ENCODE measurements around the gene TRAF3IP3. TPM values are rescaled to one million over a fixed set of nuclear protein-coding genes. Genes with fewer than 3 reads are reported as not detected.

TRAF3IP3 gene
- total RNA-seq, 1 experiment from 2014 or later: not detected

- H3K23ac ChIP-seq (ENCODE audit: insufficient read length, low read depth, low read length): no peak overlapping the region
- DNase-seq: no peak
- H4K5ac ChIP-seq (ENCODE audit: insufficient read length, low read depth, low read length): no peak overlapping the region
- no peak overlapping the region for H3K27ac ChIP-seq (ENCODE audit: insufficient read length, low read depth, low read length)
- no peak overlapping the region for H2BK20ac ChIP-seq (ENCODE audit: low read depth, low read length, poor library complexity, severe bottlenecking)
- no peaks in the 10 kb centered on the region for H3K9me3 Mint-ChIP-seq
- H3K14ac ChIP-seq (ENCODE audit: insufficient read depth, low read length): no peak overlapping the region
- H2AK5ac ChIP-seq (ENCODE audit: insufficient read length, low read length): no peak overlapping the region
- no peak overlapping the region for H3K9ac ChIP-seq (ENCODE audit: extremely low read depth, insufficient read length, low read length)
- no peak overlapping the region for H3T11ph ChIP-seq (ENCODE audit: low read length)
- H3K4me1 ChIP-seq (ENCODE audit: insufficient read depth, low read length): no peaks in the 10 kb centered on the region
- H2BK5ac ChIP-seq (ENCODE audit: insufficient read length, low read length): no peak overlapping the region
- H3K4me1 Mint-ChIP-seq: peaks cover 6 to 7% of the 10 kb centered on the region in 2 experiments
- H3K18ac ChIP-seq (ENCODE audit: insufficient read length, low read depth, low read length): no peak overlapping the region
- no peak overlapping the region for H4K91ac ChIP-seq (ENCODE audit: insufficient read length, low read depth, low read length)
- no peak overlapping the region for H2BK15ac ChIP-seq (ENCODE audit: low read depth, low read length)
- no peak overlapping the region for H4K8ac ChIP-seq (replicated peaks; ENCODE audit: insufficient read length, low read depth, low read length)
- no peaks in the 10 kb centered on the region for H3K79me2 ChIP-seq (ENCODE audit: insufficient read depth, low read length)
- H2BK120ac ChIP-seq (ENCODE audit: low read depth, low read length, poor library complexity, severe bottlenecking): no peak overlapping the region
- no peaks in the 10 kb centered on the region for H3K23me2 ChIP-seq (ENCODE audit: insufficient read length, low read depth, low read length, poor library complexity, severe bottlenecking)
- H3K56ac ChIP-seq (ENCODE audit: insufficient read length, low read depth, low read length): no peak overlapping the region
- H3K36me3 Mint-ChIP-seq (ENCODE audit: insufficient read depth in 1 of 3, low read depth in 3 of 3): no peaks in the 10 kb centered on the region
- TF ChIP-seq CTCF (conservative IDR thresholded peaks at IDR 0.05): no peak
- H3K9me3 ChIP-seq (ENCODE audit: control insufficient read depth, low read depth, low read length): no peaks in the 10 kb centered on the region
- H3K27ac Mint-ChIP-seq: no peak overlapping the region
- H3K27me3 Mint-ChIP-seq (ENCODE audit: low read depth): peaks cover 54% of the 10 kb centered on the region
- H3K4ac ChIP-seq (ENCODE audit: low read depth, low read length): no peak overlapping the region
- H3K4me3 Mint-ChIP-seq: no peak overlapping the region
- no CpG with 5 or more reads among the region's 2 CpGs for WGBS (ENCODE audit: extremely low coverage, insufficient read length, low lambda C conversion rate)
- H3K27me3 ChIP-seq (ENCODE audit: insufficient read depth, low read length): no peaks in the 10 kb centered on the region; the same call in 1 of the 2 replicates
- no peaks in the 10 kb centered on the region for H4K20me1 ChIP-seq (ENCODE audit: control insufficient read depth, insufficient read depth, insufficient read length)
- no peak overlapping the region for H2BK12ac ChIP-seq (ENCODE audit: insufficient read length, low read depth, low read length)
- no peak overlapping the region for H3K4me2 ChIP-seq (ENCODE audit: insufficient read depth, insufficient read length, low read length)
- no peak overlapping the region for H2AFZ ChIP-seq (ENCODE audit: low read length)
- no peaks in the 10 kb centered on the region for H3K79me1 ChIP-seq (ENCODE audit: insufficient read depth, low read depth, low read length, poor library complexity, severe bottlenecking)
These were observed 12.7 kb upstream of the TRAF3IP3 start for GRCh38 chr1:209743145-209743482.
